SK-N-MC (cell line): ENCODE measurements around the gene ZNF622.

Experiments used
- DNase-seq: peaks from one replicate; pipeline ENCODE4 v3.0.0-alpha.2; 2011; ENCODE audit warnings: low read depth, low spot score
- H3K27ac ChIP-seq: fragments of 200-600 bp; sonication (generic); 2 replicates; pipeline ENCODE4 v1.5.1; 2016; ENCODE audit warnings: mixed run types
- H3K36me3 ChIP-seq: fragments of 200-600 bp; sonication (generic); 2 replicates; pipeline ENCODE4 v1.6.1; 2017; ENCODE audit warnings: antibody characterized with exemption, low read length, mixed read lengths; ENCODE audit not compliant: insufficient read depth
- H3K4me3 ChIP-seq: fragments of 200-600 bp; sonication (generic); 2 replicates; pipeline ENCODE4 v1.5.1; 2016
- H3K9ac ChIP-seq: fragments of 200-600 bp; sonication (generic); 2 replicates; pipeline ENCODE4 v1.8.0; 2017; ENCODE audit warnings: mixed run types, mixed read lengths; ENCODE audit not compliant: insufficient read length
- H3K9me3 ChIP-seq: fragments of 200-600 bp; sonication (generic); 2 replicates; pipeline ENCODE4 v1.6.1; 2017; ENCODE audit warnings: low read depth, mild to moderate bottlenecking, antibody characterized with exemption, low read length, moderate library complexity, mixed read lengths
- EZH2 ChIP-seq: fragments of 200-600 bp; sonication (generic); IDR thresholded peaks from one replicate; pipeline ENCODE4 v1.6.1; 2017; ENCODE audit warnings: antibody characterized with exemption
- FOXP2 ChIP-seq: optimal IDR thresholded peaks from 2 replicates; pipeline ENCODE3; 2011; ENCODE audit warnings: mild to moderate bottlenecking, moderate library complexity; ENCODE audit not compliant: insufficient read depth; ENCODE audit errors: extremely low read length, control extremely low read depth
- POLR2AphosphoS5 ChIP-seq: IDR thresholded peaks from 2 replicates; pipeline ENCODE4 v1.6.1; 2012; ENCODE audit warnings: mild to moderate bottlenecking, low read depth, low read length, borderline replicate concordance

ZNF622 gene

DNA sequence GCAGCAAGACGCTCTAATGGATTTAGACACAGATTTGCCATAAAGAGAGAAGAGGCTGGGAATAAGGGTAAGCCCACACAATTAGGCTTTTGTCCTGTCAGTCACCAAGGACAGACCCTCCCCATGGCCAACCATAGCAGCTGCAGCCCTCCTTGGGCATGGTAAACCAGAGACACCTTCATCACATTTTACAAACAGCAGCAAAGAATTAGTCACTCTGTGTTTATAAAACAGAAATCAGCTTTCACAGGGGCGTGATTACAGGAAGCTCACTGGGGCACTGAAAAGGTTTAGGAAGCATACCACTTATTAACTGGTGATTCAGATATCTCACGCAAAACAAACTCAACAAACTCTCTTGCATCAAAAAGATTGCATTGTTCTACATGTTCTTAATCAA, 37.3 kb upstream of the ZNF622 start:
- peak overlapping the region; percentile 79 for H3K27ac ChIP-seq
- H3K9me3 ChIP-seq, result no peaks in the 10 kb centered on the region
- DNase-seq, result peak; percentile 20
- H3K4me3 ChIP-seq, result peak overlapping the region; percentile 59
- H3K36me3 ChIP-seq, result no peaks in the 10 kb centered on the region
- H3K9ac ChIP-seq, result peak overlapping the region; percentile 42
- TF ChIP-seq EZH2 (no peak), FOXP2 (no peak), POLR2AphosphoS5 (no peak)

DNA sequence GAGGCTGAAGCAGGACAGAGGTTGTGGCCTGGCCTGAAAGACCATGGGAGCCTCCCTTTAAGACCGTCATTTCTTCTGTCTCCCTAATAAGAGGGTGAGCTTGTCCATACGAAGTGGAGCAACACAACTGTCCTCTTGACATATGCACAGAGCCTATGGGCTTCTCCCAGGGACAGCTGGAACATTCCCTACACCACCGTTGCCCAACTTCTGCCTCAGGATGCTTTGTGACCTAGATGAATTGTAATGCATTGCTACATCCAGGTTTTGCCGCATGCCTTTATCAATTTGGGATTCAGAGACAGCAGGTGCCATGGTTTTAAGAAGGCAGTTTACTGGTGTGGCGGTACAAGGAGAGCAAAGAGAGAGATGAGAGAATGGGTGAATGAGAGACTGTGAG, 34.4 kb upstream of the ZNF622 start:
- no peaks in the 10 kb centered on the region for H3K9me3 ChIP-seq
- H3K36me3 ChIP-seq, result no peaks in the 10 kb centered on the region
- no peak for DNase-seq
- no peak overlapping the region for H3K4me3 ChIP-seq
- TF ChIP-seq EZH2 (no peak), POLR2AphosphoS5 (no peak), FOXP2 (no peak)
- H3K9ac ChIP-seq, result no peak overlapping the region
- H3K27ac ChIP-seq, result no peak overlapping the region

DNA sequence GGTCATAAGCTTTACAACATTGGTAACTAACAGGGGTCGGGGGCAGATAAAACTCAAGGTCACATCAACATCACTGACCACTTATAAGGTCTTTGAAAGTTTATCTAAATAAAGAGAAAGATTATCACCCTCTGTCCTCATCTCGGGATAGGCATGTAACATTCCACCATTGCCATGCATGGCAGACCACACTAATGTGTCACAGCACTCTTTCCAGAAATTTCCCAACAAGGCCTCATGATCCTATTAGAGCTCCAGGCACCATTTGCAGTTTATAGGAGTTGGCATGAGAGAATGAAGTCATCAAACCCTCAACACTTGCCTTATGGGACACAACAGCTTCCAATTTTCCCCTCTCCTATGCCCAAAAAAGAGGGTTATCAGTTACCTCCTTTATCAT, 31.9 kb upstream of the ZNF622 start:
- DNase-seq, result no peak
- Histone ChIP-seq H3K9ac (no peak overlapping the region), H3K27ac (no peak overlapping the region), H3K4me3 (no peak overlapping the region), H3K9me3 (no peaks in the 10 kb centered on the region), H3K36me3 (no peaks in the 10 kb centered on the region)
- TF ChIP-seq POLR2AphosphoS5, result no peak
- TF ChIP-seq EZH2, result no peak
- TF ChIP-seq FOXP2, result no peak

DNA sequence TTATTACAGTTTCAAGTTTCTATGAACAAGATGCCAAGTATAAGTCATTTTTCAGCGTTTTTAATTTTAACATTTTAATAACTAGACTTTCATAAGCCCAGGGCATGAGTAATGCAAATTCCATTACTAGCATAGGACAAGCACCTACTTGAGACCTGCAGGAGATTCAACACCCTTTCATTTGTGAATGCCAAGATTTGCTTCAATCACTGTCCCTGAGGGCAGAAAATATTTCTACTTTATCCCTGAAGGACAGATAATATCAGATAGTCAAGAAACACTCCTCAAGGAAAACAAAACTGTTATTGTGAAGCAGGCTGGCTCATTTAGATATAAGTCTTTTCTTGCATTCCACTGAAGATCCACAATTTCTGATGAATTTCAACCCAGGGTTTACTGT, 27.7 kb upstream of the ZNF622 start:
- no peak for TF ChIP-seq EZH2
- no peak for TF ChIP-seq POLR2AphosphoS5
- TF ChIP-seq FOXP2, result no peak
- H3K36me3 ChIP-seq, result no peaks in the 10 kb centered on the region
- peak overlapping the region; percentile 25; the same call in 1 of the 2 replicates for H3K27ac ChIP-seq
- H3K9ac ChIP-seq, result no peak overlapping the region
- H3K4me3 ChIP-seq, result no peak overlapping the region
- DNase-seq, result no peak
- no peaks in the 10 kb centered on the region for H3K9me3 ChIP-seq

DNA sequence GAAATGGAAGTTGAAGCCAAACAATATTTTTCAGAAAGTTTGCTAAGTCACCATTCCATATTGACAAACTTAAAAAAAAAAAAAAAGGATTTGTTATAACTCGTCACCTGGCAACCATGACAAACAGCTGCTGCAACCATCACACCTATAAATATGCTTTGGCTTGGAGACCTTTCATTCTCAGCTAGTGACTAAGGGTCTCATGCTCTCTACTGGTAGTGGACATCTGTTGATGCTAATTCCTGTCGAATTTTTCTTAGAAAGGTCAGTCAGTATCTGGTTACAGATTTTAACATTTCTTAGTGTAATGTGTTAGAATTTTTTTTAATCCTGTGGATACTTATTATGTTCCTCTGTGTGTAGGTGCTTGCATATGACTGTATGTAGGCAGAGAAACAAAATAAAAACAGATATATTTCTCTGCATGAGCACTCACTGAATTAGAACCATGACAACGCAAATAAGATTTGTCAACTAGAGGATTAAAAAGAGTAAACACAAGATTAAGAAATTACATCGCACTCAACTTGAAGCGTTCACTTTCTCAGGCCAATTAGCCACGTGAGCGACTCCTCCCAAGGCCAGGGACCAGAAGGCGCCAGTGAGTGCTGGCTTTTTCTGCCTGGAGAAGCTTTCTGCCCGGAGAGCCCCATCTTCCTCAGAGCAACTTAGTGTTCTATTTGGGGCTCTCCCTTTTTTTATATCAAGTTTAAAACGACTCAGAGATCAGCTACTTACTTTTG, 27.0 kb upstream of the ZNF622 start:
- H3K9ac ChIP-seq, result no peak overlapping the region
- DNase-seq, result no peak

DNA sequence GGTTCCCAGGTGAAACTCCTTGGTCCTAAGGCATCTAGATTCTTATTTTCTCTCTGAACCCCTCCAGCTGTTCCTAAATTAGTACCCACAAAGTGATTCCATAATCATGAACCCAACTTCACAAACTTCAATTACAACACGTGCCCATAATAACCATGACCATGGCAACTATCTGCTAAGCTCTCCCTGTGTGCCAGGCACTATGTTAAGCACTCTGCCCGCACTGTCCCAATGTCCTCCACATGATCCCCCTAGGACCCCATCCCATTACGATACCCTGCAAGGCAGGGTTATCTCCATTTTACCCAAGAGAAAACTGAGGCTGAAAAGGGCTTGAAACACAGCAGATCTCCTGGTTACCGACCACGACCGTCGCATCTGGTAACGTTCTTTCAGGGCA, 25.3 kb upstream of the ZNF622 start:
- no peak overlapping the region for H3K4me3 ChIP-seq
- no peak for DNase-seq
- no peaks in the 10 kb centered on the region for H3K36me3 ChIP-seq
- H3K27ac ChIP-seq, result no peak overlapping the region
- no peaks in the 10 kb centered on the region for H3K9me3 ChIP-seq
- H3K9ac ChIP-seq, result no peak overlapping the region
- TF ChIP-seq POLR2AphosphoS5 (no peak), EZH2 (no peak), FOXP2 (no peak)

More for the DNA sequence above, 27.0 kb upstream of the ZNF622 start:
- Histone ChIP-seq H3K9me3 (no peaks in the 10 kb centered on the region), H3K36me3 (no peaks in the 10 kb centered on the region), H3K27ac (no peak overlapping the region), H3K4me3 (no peak overlapping the region)
- no peak for TF ChIP-seq EZH2

DNA sequence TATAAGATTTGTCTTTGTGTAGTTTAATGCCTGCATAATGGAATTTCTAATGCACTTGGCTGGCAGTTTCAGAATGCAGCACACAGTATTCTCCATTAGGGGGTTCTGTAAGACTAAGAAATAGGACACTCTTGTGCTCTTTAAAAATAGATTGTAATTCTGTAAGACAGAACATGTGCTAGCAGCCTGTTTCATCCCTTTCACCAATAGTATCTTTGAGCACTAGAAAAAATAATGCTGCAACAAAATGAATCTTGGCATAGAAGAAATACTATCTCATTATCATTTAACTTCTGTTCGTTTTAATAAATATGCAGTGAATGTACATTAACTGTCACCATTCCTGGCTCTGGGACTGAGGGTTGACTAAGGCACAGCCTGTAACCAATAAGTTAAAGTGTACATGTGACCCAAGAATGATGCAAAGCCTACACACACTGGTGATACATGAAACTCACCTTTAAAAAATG, 23.8 kb upstream of the ZNF622 start:
- Histone ChIP-seq H3K9me3 (no peaks in the 10 kb centered on the region), H3K4me3 (peak overlapping the region; percentile 22; the same call in 1 of the 2 replicates), H3K36me3 (no peaks in the 10 kb centered on the region), H3K27ac (peak overlapping the region; percentile 77), H3K9ac (peak overlapping the region; percentile 35)
- TF ChIP-seq FOXP2, result no peak
- no peak for TF ChIP-seq POLR2AphosphoS5
- TF ChIP-seq EZH2, result no peak
- DNase-seq, result peak; percentile 58

DNA sequence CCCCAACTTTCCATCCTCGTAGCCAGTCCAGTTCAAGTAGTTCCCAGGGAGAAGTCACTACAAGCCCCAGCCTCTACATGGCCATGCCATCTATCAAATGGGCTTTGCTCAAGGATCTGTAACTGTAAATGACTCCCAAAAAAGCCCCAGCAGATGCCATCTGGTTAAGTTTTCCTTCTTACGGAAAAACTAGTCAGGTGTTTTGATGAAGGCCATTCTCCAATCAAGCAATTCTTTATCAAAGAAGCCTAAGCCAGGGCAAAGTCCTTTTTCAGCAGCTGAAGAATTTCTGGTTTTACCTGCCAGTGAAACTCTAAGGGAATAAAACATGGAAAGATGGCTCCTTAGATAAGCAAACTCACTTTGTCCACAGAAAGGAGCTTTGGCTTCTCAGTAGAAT, 21.9 kb upstream of the ZNF622 start:
- Histone ChIP-seq H3K36me3 (no peaks in the 10 kb centered on the region), H3K9me3 (no peaks in the 10 kb centered on the region), H3K4me3 (no peak overlapping the region), H3K27ac (no peak overlapping the region), H3K9ac (no peak overlapping the region)
- no peak for DNase-seq
- no peak for TF ChIP-seq FOXP2
- no peak for TF ChIP-seq EZH2
- no peak for TF ChIP-seq POLR2AphosphoS5

DNA sequence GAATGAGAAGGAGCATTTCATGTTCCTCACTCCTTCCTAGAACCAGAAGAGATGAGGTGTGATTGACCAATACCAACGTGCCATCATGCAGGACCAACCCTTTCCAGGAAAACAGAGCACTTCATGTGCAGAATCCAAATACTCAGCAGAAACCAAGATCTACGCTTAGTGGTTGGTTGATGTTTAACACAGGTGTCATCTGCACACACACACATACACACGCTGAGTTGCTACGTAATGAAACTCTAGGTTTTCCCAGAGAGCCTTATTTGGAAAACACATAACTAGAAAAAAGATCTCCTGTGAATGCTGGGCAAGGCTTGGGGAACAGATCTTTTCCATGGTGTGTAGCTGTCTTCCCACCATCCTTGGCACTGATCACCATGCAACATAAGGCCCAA, 21.1 kb upstream of the ZNF622 start:
- H3K9ac ChIP-seq, result no peak overlapping the region
- no peak overlapping the region for H3K27ac ChIP-seq
- no peak for DNase-seq
- no peaks in the 10 kb centered on the region for H3K9me3 ChIP-seq
- no peak for TF ChIP-seq POLR2AphosphoS5
- no peak for TF ChIP-seq FOXP2
- TF ChIP-seq EZH2, result no peak
- no peaks in the 10 kb centered on the region for H3K36me3 ChIP-seq
- H3K4me3 ChIP-seq, result no peak overlapping the region
